ENCODE measurements around the gene ITPKB. TPM values are rescaled to one million over a fixed set of nuclear protein-coding genes. Genes with fewer than 3 reads are reported as not detected.

ITPKB gene
- total and polyA plus RNA-seq, 3 experiments from 2014 or later, result 37.7 to 50.1 (median 39.6) TPM

DNA sequence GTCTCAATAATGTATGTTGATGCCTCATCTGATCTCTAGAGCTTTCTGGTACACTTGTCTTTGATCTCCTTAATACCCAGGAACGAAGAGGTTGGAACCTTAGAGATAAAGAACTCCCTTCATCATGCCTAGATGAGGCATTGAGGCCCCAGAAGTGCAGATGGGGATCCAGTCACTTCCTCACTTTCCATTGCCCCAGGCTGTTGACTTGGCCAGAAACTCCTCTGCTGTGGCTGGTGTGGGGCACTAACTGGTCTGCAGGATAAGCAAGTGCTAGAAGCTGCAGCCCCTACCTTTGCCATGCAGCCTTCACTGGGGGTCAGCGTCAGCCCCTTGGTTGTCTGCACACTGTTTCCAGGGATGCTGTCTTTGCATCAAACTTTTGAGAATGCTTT lies 140.6 kb downstream of the ITPKB start:
- peaks cover 0 to 2% (median 0%) of the 10 kb centered on the region in 5 donors for H3K9me3 Mint-ChIP-seq

GRCh38 chr1:226597616-226598454 lies 141.2 kb downstream of the ITPKB start:
- Mint-ChIP-seq H3K27me3 (peaks cover 7 to 19% of the 10 kb centered on the region in 2 donors), H3K36me3 (no peaks in the 10 kb centered on the region), H3K27ac (no peak overlapping the region), H3K9me3 (peaks cover 0 to 2% (median 0%) of the 10 kb centered on the region in 5 donors), H3K4me3 (no peak overlapping the region), H3K4me1 (no peaks in the 10 kb centered on the region)
- ChIA-PET POLR2A (no interaction called here), CTCF (no interaction called here)
- Histone ChIP-seq H3K9me3 (ENCODE audit: low read length) (no peaks in the 10 kb centered on the region), H3K27ac (ENCODE audit: low read depth, low read length) (no peak overlapping the region), H3K4me1 (ENCODE audit: insufficient read depth, low read length) (no peaks in the 10 kb centered on the region), H3K36me3 (ENCODE audit: insufficient read depth, low read length) (no peaks in the 10 kb centered on the region), H3K4me3 (ENCODE audit: low read length) (no peak overlapping the region), H3K27me3 (ENCODE audit: insufficient read depth, low read length, poor library complexity, severe bottlenecking) (no peaks in the 10 kb centered on the region)
- no peak for DNase-seq

More for the DNA sequence above, 140.6 kb downstream of the ITPKB start:
- Mint-ChIP-seq H3K27ac (no peak overlapping the region), H3K4me3 (no peak overlapping the region), H3K36me3 (no peaks in the 10 kb centered on the region), H3K27me3 (peaks cover 7 to 15% of the 10 kb centered on the region in 2 donors), H3K4me1 (no peaks in the 10 kb centered on the region)
- Histone ChIP-seq H3K27me3 (ENCODE audit: insufficient read depth, low read length, poor library complexity, severe bottlenecking) (no peaks in the 10 kb centered on the region), H3K4me3 (ENCODE audit: low read length) (no peak overlapping the region), H3K36me3 (ENCODE audit: insufficient read depth, low read length) (no peaks in the 10 kb centered on the region), H3K27ac (ENCODE audit: low read depth, low read length) (no peak overlapping the region), H3K4me1 (ENCODE audit: insufficient read depth, low read length) (no peaks in the 10 kb centered on the region), H3K9me3 (ENCODE audit: low read length) (no peaks in the 10 kb centered on the region)
- ChIA-PET CTCF (no interaction called here), POLR2A (no interaction called here)
- no peak for DNase-seq

DNA sequence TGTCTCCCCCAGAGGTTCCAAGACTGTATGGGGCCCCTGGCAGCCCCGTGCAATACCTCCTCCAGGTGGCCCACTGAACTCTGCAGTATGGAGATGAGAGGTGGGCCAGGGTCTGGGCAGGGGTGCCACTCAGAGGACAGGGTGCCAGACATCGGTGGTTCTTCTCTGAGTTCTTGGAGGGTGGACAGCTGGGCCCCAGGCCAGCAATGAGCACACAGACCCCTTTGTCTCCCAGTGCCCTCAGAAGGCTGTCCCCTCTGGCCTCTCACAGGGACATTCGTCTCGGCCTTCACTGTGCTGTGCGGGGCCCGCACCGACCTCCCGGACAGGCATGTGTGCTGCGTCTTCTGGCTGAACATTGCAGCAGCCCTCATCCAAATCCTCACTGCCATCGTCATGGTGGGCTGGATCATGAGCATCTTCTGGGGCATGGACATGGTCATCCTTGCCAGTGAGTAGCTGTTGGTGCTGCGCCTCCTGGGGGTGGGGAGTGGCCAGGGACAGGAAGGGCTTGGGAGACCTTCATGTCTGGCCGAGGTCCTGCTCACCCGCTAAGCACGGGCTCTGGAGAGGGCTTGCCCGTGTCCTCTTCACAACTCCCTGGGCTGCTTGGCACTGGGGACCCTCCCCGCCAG lies 142.4 kb downstream of the ITPKB start:
- CTCF ChIA-PET, result no interaction called here
- no peak for DNase-seq
- Histone ChIP-seq H3K27ac (ENCODE audit: low read depth, low read length) (no peak overlapping the region), H3K9me3 (ENCODE audit: low read length) (no peaks in the 10 kb centered on the region), H3K4me1 (ENCODE audit: insufficient read depth, low read length) (no peaks in the 10 kb centered on the region), H3K36me3 (ENCODE audit: insufficient read depth, low read length) (no peaks in the 10 kb centered on the region), H3K4me3 (ENCODE audit: low read length) (no peak overlapping the region), H3K27me3 (ENCODE audit: insufficient read depth, low read length, poor library complexity, severe bottlenecking) (no peaks in the 10 kb centered on the region)
- peaks cover 0 to 2% (median 0%) of the 10 kb centered on the region in 5 donors for H3K9me3 Mint-ChIP-seq
- no peaks in the 10 kb centered on the region for H3K36me3 Mint-ChIP-seq
- H3K27me3 Mint-ChIP-seq, result peaks cover 7 to 19% of the 10 kb centered on the region in 2 donors
- POLR2A ChIA-PET, result no interaction called here
- no peak overlapping the region for H3K27ac Mint-ChIP-seq
- H3K4me3 Mint-ChIP-seq, result no peak overlapping the region
- H3K4me1 Mint-ChIP-seq, result no peaks in the 10 kb centered on the region

DNA sequence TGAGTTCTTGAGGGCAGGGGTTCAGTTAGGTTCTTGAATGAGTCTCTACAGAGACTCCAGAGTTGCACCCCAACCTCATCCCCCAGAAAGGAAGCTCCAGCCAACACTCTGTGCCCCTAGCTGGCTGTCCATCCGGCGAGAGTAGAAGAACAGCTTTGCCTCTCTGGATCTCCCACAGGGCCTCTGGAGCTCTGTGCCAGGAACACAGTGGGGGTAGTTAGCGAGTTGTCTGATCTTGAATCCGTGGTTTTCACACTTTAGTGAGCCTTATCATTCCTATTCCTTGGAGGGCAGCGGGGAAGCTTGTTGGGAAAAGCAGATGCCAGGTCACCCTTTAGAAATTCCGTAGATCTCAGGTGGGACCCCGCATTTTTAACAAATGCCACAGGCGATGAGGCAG lies 145.5 kb downstream of the ITPKB start:
- H3K4me3 Mint-ChIP-seq, result no peak overlapping the region
- H3K4me1 ChIP-seq (ENCODE audit: insufficient read depth, low read length), result no peaks in the 10 kb centered on the region
- ChIA-PET CTCF (interaction anchor here (1.3 kb wide), 1 partner anchor 15 kb away, joined by 3 read pairs; no protein-coding TSS in a partner anchor), POLR2A (no interaction called here)
- H3K27ac ChIP-seq (ENCODE audit: low read depth, low read length), result no peak overlapping the region
- no peaks in the 10 kb centered on the region for H3K36me3 Mint-ChIP-seq
- peaks cover 0 to 2% (median 0%) of the 10 kb centered on the region in 5 donors for H3K9me3 Mint-ChIP-seq
- no peak overlapping the region for H3K4me3 ChIP-seq (ENCODE audit: low read length)
- no peaks in the 10 kb centered on the region for H3K27me3 ChIP-seq (ENCODE audit: insufficient read depth, low read length, poor library complexity, severe bottlenecking)
- H3K27me3 Mint-ChIP-seq, result peaks cover 13 to 20% of the 10 kb centered on the region in 2 donors
- H3K4me1 Mint-ChIP-seq, result no peaks in the 10 kb centered on the region
- no peaks in the 10 kb centered on the region for H3K36me3 ChIP-seq (ENCODE audit: insufficient read depth, low read length)
- no peak for DNase-seq
- H3K9me3 ChIP-seq (ENCODE audit: low read length), result no peaks in the 10 kb centered on the region
- no peak overlapping the region for H3K27ac Mint-ChIP-seq

DNA sequence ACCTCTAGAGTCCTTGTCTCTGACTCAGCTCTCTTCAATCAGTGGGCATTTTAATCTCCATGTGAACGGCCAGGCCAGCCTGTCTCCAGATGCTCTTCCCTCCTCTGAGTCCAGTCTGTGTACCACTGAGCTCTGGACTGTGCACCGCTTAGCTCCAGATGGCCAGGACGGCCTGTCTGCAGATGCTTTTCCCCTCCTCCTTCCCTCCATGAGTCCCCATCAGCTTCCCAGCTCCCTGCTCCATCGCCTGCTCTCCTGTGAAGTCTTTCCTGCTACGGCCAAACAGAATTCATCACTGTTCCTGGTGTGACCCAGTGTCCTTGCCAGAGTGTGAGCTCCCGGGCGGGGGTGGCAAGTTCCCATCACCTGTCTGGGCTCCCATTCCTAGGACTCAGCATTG lies 148.5 kb downstream of the ITPKB start:
- Mint-ChIP-seq H3K27me3 (peaks cover 9 to 17% of the 10 kb centered on the region in 2 donors), H3K4me3 (no peak overlapping the region), H3K36me3 (no peaks in the 10 kb centered on the region), H3K9me3 (no peaks in the 10 kb centered on the region), H3K4me1 (no peaks in the 10 kb centered on the region), H3K27ac (no peak overlapping the region)
- Histone ChIP-seq H3K27me3 (ENCODE audit: insufficient read depth, low read length, poor library complexity, severe bottlenecking) (no peaks in the 10 kb centered on the region), H3K27ac (ENCODE audit: low read depth, low read length) (no peak overlapping the region), H3K9me3 (ENCODE audit: low read length) (no peaks in the 10 kb centered on the region), H3K4me3 (ENCODE audit: low read length) (no peak overlapping the region), H3K36me3 (ENCODE audit: insufficient read depth, low read length) (no peaks in the 10 kb centered on the region), H3K4me1 (ENCODE audit: insufficient read depth, low read length) (no peaks in the 10 kb centered on the region)
- POLR2A ChIA-PET, result no interaction called here
- CTCF ChIA-PET, result no interaction called here
- DNase-seq, result no peak

DNA sequence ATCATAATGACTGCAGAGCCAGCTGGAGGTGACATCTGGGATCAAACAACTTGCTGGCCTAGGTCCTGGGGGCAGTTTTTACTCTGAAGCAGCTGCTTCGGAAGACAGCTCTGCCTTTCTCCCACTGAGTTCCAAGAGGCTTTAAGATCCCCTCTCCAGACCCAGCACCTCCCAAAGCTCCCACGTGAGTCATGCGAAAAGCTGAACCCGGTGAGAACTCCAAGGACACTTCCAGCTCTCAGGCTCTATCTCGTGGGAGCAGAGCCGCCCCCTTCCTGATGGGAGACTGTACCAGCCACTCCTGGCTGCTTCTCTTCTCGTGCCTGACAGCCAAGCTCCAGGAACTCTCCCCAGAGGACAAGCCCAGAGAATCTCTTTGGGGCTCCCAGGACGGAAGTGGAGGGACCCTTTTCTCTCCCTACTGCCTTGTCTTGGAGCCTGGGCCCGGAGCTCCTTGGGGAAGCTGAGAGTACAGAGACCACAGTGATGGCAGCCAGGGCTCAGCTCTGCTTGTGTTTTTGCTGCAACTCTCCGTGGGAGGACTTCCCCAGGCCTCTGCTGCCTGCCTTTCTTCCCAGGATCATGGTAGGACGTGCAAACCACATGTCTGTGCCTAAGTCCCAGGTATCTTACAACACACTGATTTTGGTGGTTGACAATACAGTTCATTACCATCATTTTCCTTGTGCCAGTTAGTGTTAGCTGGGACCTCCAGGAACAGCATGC lies 149.9 kb downstream of the ITPKB start:
- peaks cover 9 to 15% of the 10 kb centered on the region in 2 donors for H3K27me3 Mint-ChIP-seq
- no peaks in the 10 kb centered on the region for H3K27me3 ChIP-seq (ENCODE audit: insufficient read depth, low read length, poor library complexity, severe bottlenecking)
- H3K9me3 Mint-ChIP-seq, result no peaks in the 10 kb centered on the region

DNA sequence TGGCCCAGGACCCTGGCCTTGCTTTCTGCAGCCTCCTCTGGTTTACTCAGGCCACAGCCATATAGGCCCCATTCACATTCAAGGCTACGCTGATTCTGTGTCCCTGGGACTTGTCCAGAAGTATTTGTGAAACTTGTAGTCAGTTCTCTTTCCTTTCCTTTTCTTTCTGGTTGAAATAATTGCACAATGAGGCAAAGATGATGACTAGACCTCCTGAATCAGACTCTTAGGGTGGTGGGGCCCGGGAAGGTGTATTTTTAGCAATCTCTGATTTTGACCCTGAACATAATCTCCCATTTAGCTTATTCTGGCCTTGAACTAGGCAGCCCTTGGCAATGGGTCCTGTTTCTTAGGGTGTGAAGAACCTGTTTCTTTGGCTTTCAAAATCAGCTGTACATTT lies 150.6 kb downstream of the ITPKB start:
- Mint-ChIP-seq H3K9me3 (no peaks in the 10 kb centered on the region), H3K36me3 (no peaks in the 10 kb centered on the region), H3K27ac (no peak overlapping the region), H3K4me1 (no peaks in the 10 kb centered on the region), H3K4me3 (no peak overlapping the region), H3K27me3 (peaks cover 9 to 12% of the 10 kb centered on the region in 2 donors)
- Histone ChIP-seq H3K27ac (ENCODE audit: low read depth, low read length) (no peak overlapping the region), H3K27me3 (ENCODE audit: insufficient read depth, low read length, poor library complexity, severe bottlenecking) (no peaks in the 10 kb centered on the region), H3K9me3 (ENCODE audit: low read length) (no peaks in the 10 kb centered on the region), H3K4me1 (ENCODE audit: insufficient read depth, low read length) (no peaks in the 10 kb centered on the region), H3K36me3 (ENCODE audit: insufficient read depth, low read length) (no peaks in the 10 kb centered on the region), H3K4me3 (ENCODE audit: low read length) (no peak overlapping the region)
- ChIA-PET POLR2A (no interaction called here), CTCF (no interaction called here)
- DNase-seq, result no peak

More for the DNA sequence above, 149.9 kb downstream of the ITPKB start:
- H3K4me3 ChIP-seq (ENCODE audit: low read length), result no peak overlapping the region
- POLR2A ChIA-PET, result no interaction called here
- no peak overlapping the region for H3K4me3 Mint-ChIP-seq
- H3K9me3 ChIP-seq (ENCODE audit: low read length), result no peaks in the 10 kb centered on the region
- no peak overlapping the region for H3K27ac Mint-ChIP-seq
- H3K4me1 Mint-ChIP-seq, result no peaks in the 10 kb centered on the region
- DNase-seq, result no peak
- CTCF ChIA-PET, result no interaction called here
- no peaks in the 10 kb centered on the region for H3K36me3 ChIP-seq (ENCODE audit: insufficient read depth, low read length)
- no peak overlapping the region for H3K27ac ChIP-seq (ENCODE audit: low read depth, low read length)
- H3K4me1 ChIP-seq (ENCODE audit: insufficient read depth, low read length), result no peaks in the 10 kb centered on the region
- H3K36me3 Mint-ChIP-seq, result no peaks in the 10 kb centered on the region
